Activated B cell treated with CpG ODN at 0.5 μM for 24 hours (primary cell): ENCODE results near the gene PRDM16. TPM values are rescaled to one million over a fixed set of nuclear protein-coding genes. Genes with fewer than 3 reads are reported as not detected.

Experiments used
- ATAC-seq: fragments of 200-7000 bp; cut with Tn5 transposase; one replicate; pipeline ENCODE4 v1.10.0; 2021; ENCODE audit warnings: low read depth, mild to moderate bottlenecking, moderate library complexity
- CTCF ChIA-PET: fragments of 350-600 bp; sonication (Branson Sonifier 250); formaldehyde crosslinking; loops from one replicate; lab custom pipeline; 2021; ENCODE audit warnings: antibody characterized with exemption; lab: Charles Lee
- POLR2A ChIA-PET: fragments of 350-600 bp; sonication (Branson Sonifier 250); formaldehyde crosslinking; loops from one replicate; lab custom pipeline; 2021; ENCODE audit warnings: antibody characterized with exemption; lab: Charles Lee
- DNase-seq: peaks from one replicate; pipeline ENCODE4 v3.0.0; 2022
- H3K27ac Mint-ChIP-seq: one replicate; pipeline ENCODE4 v1.8.0; 2020; ENCODE audit warnings: mixed read lengths
- H3K27me3 Mint-ChIP-seq: one replicate; pipeline ENCODE4 v1.8.0; 2021; ENCODE audit warnings: mixed read lengths
- H3K36me3 Mint-ChIP-seq: one replicate; pipeline ENCODE4 v1.8.0; 2021; ENCODE audit warnings: low read depth, mixed read lengths
- H3K4me1 Mint-ChIP-seq: one replicate; pipeline ENCODE4 v1.8.0; 2021; ENCODE audit warnings: mixed read lengths
- H3K4me3 Mint-ChIP-seq: one replicate; pipeline ENCODE4 v1.8.0; 2020; ENCODE audit warnings: mild to moderate bottlenecking, mixed read lengths
- H3K9me3 Mint-ChIP-seq: one replicate; pipeline ENCODE4 v1.8.0; 2020; ENCODE audit warnings: mixed read lengths
- intact Hi-C: fragments of 100-400 bp; cut with micrococcal nuclease; formaldehyde crosslinking; loops from one replicate; pipeline ENCODE4 v1.15.1; 2024
- total RNA-seq: library from RNA; stranded (reverse); gene quantifications from 2 replicates; pipeline ENCODE4 v1.2.3, GENCODE V29; 2022
- TF ChIP-seq, protein P1 (sequence below): fragments of 200-600 bp; IDR thresholded peaks from one replicate; pipeline ENCODE4 v1.8.0; 2022; ENCODE audit warnings: antibody characterized with exemption, mild to moderate bottlenecking

PRDM16 gene
- total RNA-seq, 1 donor from 2014 or later, result not detected

DNA sequence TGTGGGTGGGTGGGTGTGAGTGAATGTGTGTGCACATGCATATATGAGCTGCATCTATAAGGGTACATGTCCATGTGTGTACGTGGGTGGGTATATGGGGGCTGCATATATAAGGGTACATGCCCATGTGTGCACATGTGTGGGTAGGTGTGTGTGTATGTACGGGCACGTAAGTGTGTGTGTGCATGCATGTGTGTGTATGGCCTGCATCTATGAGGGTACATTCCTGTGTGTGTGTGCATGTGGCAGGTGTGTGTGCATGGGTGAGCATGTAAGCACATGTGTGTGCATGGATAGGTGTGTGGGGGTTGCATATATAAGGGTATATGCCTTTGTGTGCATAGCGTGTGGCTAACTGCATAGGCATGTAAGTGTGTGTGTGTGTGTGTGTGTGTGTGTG, 204.4 kb downstream of the PRDM16 start:
- ATAC-seq (no peak), DNase-seq (no peak)
- no peaks in the 10 kb centered on the region for H3K27me3 Mint-ChIP-seq
- no peaks in the 10 kb centered on the region for H3K4me1 Mint-ChIP-seq
- CTCF ChIA-PET, result no interaction called here
- POLR2A ChIA-PET, result no interaction called here
- H3K4me3 Mint-ChIP-seq, result no peak overlapping the region
- TF ChIP-seq, protein P1, sequence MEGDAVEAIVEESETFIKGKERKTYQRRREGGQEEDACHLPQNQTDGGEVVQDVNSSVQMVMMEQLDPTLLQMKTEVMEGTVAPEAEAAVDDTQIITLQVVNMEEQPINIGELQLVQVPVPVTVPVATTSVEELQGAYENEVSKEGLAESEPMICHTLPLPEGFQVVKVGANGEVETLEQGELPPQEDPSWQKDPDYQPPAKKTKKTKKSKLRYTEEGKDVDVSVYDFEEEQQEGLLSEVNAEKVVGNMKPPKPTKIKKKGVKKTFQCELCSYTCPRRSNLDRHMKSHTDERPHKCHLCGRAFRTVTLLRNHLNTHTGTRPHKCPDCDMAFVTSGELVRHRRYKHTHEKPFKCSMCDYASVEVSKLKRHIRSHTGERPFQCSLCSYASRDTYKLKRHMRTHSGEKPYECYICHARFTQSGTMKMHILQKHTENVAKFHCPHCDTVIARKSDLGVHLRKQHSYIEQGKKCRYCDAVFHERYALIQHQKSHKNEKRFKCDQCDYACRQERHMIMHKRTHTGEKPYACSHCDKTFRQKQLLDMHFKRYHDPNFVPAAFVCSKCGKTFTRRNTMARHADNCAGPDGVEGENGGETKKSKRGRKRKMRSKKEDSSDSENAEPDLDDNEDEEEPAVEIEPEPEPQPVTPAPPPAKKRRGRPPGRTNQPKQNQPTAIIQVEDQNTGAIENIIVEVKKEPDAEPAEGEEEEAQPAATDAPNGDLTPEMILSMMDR, result no peak
- H3K36me3 Mint-ChIP-seq, result no peaks in the 10 kb centered on the region
- no peak overlapping the region for H3K27ac Mint-ChIP-seq
- intact Hi-C loops, result no loop called here
- H3K9me3 Mint-ChIP-seq, result no peaks in the 10 kb centered on the region

DNA sequence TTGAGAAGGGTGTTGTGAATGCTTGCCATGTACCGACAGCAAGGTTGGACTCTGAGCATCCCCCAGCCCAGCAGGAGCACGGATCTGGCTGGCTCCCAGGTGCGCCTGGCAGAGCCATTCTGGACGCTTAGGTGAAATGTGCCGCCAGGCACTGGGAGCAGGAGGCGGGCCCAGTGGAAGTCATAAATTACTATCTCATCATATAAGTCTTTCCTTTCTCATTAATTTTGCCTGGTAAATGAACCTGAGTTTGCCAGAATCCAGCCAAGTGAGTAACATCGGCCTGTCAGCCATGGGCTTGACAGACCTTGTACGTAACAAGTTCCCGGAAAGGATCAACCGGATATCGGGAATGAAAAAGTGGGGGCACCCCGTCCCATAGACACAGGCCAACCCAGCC, 206.0 kb downstream of the PRDM16 start:
- ATAC-seq (no peak), DNase-seq (no peak)
- Mint-ChIP-seq H3K27ac (no peak overlapping the region), H3K36me3 (no peaks in the 10 kb centered on the region), H3K4me3 (no peak overlapping the region), H3K4me1 (no peaks in the 10 kb centered on the region), H3K27me3 (no peaks in the 10 kb centered on the region), H3K9me3 (no peaks in the 10 kb centered on the region)
- ChIA-PET POLR2A (no interaction called here), CTCF (no interaction called here)
- TF ChIP-seq, protein P1, result no peak
- intact Hi-C loops, result no loop called here

DNA sequence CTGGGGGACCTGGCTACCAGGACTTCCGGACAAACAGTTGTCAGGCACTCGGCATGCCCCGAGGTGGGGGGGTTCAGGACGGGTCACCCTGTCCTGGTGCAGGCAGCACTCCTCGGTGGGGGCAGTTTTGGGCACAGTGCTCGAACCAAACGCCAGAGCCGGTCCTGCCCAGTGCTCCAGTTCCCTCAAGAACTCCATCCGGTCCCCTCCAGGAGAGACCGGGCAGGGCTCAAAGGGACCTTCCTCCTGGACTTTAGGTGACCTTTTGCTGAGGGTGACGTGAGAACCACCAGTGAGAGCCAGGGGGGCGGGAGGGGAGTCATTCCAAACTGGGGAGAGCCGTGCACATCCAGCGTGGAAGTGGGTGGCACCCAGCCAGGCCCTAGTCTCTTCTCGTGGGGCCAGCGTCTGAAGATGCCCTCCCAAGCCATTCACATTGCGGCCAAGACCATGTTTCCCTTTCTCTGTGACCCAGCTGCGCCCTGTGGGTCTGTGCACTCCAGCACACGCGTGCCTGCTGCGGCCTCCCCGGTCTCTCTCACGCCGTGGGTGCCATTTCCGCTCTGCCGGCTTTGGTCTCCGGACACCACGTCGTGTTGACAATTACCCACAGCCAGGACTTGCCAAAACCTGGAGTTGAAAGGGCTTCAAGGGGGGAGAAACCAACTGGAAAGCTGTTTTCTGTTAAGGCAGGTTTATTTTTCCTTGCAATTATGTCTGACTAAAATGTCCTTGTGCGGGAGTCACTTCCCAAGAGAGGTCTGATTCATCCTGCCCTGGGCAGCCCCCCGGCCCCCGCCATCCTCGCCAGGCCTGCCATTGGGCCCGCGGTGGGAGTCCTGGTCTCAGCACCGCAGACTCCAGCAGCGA, 206.7 kb downstream of the PRDM16 start:
- H3K27me3 Mint-ChIP-seq, result no peaks in the 10 kb centered on the region
- intact Hi-C loops, result no loop called here
- H3K4me1 Mint-ChIP-seq, result no peaks in the 10 kb centered on the region
- POLR2A ChIA-PET, result no interaction called here
- TF ChIP-seq, protein P1, result no peak
- no peaks in the 10 kb centered on the region for H3K36me3 Mint-ChIP-seq
- ATAC-seq (no peak), DNase-seq (no peak)
- no peak overlapping the region for H3K27ac Mint-ChIP-seq
- CTCF ChIA-PET, result no interaction called here
- no peaks in the 10 kb centered on the region for H3K9me3 Mint-ChIP-seq
- no peak overlapping the region for H3K4me3 Mint-ChIP-seq

DNA sequence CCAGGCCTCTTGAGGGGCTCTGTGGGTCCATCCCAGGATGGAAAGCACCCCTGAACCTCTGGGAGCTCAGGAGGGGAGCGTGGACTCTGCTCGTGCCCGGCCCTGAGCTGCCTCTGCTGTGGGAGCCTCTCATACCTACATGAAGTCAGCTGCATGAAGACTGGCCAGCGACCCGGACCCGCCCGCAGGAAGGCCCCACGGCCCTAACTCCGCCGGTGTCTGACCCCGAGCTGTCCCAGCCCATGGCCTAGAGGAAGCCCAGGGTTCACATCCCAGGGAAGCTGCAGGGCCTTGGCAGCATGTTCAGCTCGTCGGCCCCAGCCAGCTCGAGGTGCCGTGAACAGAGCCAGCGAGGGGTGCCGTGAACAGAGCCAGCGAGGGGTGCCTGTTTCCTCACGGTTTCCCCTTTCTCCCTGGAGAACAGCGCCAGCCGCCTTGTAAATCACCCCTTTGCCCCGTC, 207.4 kb downstream of the PRDM16 start:
- ChIA-PET POLR2A (no interaction called here), CTCF (no interaction called here)
- no peak for ATAC-seq
- Mint-ChIP-seq H3K4me1 (no peaks in the 10 kb centered on the region), H3K4me3 (no peak overlapping the region), H3K36me3 (no peaks in the 10 kb centered on the region), H3K27ac (no peak overlapping the region), H3K9me3 (no peaks in the 10 kb centered on the region), H3K27me3 (no peaks in the 10 kb centered on the region)
- DNase-seq, result no peak
- TF ChIP-seq, protein P1, result no peak
- intact Hi-C loops, result no loop called here

DNA sequence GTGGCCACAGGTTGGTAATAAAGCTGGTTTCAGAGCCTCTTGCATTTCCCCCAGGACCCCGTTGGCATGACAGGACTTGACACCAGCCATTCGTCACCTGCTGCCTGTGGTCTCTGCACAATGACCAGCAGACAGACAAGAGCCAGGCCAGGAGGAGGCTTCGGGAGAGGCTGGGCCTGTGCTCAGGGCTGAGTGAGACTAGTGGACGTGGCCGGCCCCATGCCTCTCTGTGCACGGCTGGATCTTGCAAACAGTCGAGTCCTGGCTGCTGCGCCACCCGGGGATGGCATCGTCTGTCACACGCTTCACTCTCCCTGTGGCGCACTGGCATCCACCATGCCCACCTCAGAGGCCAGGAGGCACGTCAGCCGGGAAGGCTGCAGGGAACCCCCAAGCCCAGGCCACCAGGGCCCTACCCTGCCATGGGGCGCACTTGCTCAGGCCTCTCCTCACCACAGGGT, 208.0 kb downstream of the PRDM16 start:
- TF ChIP-seq, protein P1, result no peak
- Mint-ChIP-seq H3K9me3 (no peaks in the 10 kb centered on the region), H3K36me3 (no peaks in the 10 kb centered on the region), H3K27me3 (no peaks in the 10 kb centered on the region), H3K4me3 (no peak overlapping the region), H3K4me1 (no peaks in the 10 kb centered on the region), H3K27ac (no peak overlapping the region)
- intact Hi-C loops, result no loop called here
- no peak for ATAC-seq
- DNase-seq, result no peak
- ChIA-PET CTCF (no interaction called here), POLR2A (no interaction called here)
